Embryonic facial prominence (tissue), 1 donor: ENCODE data around the gene AMOTL1.

Source experiments
- DNase-seq: peaks from one replicate; pipeline ENCODE4 v3.0.0-alpha.2; 2016; ENCODE audit errors: extremely low spot score

AMOTL1 gene

GRCh38 chr11:94741022-94741679 lies 27.0 kb upstream of the AMOTL1 start:
- no peak for DNase-seq

- DNase-seq: no peak
These were observed 25.5 kb upstream of the AMOTL1 start for GRCh38 chr11:94742665-94743064.

- no peak for DNase-seq
These were observed 21.4 kb upstream of the AMOTL1 start for GRCh38 chr11:94746721-94747120.

- DNase-seq: no peak
These were observed 21.0 kb upstream of the AMOTL1 start for GRCh38 chr11:94747146-94747545.

- no peak for DNase-seq
These were observed 20.5 kb upstream of the AMOTL1 start for GRCh38 chr11:94747601-94748041.

GRCh38 chr11:94749369-94749768 lies 18.8 kb upstream of the AMOTL1 start:
- DNase-seq: no peak

- DNase-seq: no peak
These were observed 17.6 kb upstream of the AMOTL1 start for GRCh38 chr11:94750319-94751217.

GRCh38 chr11:94751218-94751609 lies 16.9 kb upstream of the AMOTL1 start:
- no peak for DNase-seq

GRCh38 chr11:94751786-94752185 lies 16.4 kb upstream of the AMOTL1 start:
- DNase-seq: no peak

- no peak for DNase-seq
These were observed 14.5 kb upstream of the AMOTL1 start for GRCh38 chr11:94753630-94754029.

- DNase-seq: no peak
These were observed 13.8 kb upstream of the AMOTL1 start for GRCh38 chr11:94754335-94754734.

- no peak for DNase-seq
These were observed 13.3 kb upstream of the AMOTL1 start for GRCh38 chr11:94754819-94755218.

- DNase-seq: no peak
These were observed 12.7 kb upstream of the AMOTL1 start for GRCh38 chr11:94755494-94755893.

GRCh38 chr11:94757037-94757735 lies 11.0 kb upstream of the AMOTL1 start:
- no peak for DNase-seq

GRCh38 chr11:94758666-94759065 lies 9.5 kb upstream of the AMOTL1 start:
- DNase-seq: no peak

GRCh38 chr11:94759522-94759921 lies 8.6 kb upstream of the AMOTL1 start:
- DNase-seq: no peak

GRCh38 chr11:94760296-94760695 lies 7.9 kb upstream of the AMOTL1 start:
- no peak for DNase-seq

GRCh38 chr11:94762208-94762607 lies 5.9 kb upstream of the AMOTL1 start:
- DNase-seq: no peak

GRCh38 chr11:94762995-94763394 lies 5.2 kb upstream of the AMOTL1 start:
- DNase-seq: no peak

GRCh38 chr11:94766713-94767206 lies 1.4 kb upstream of the AMOTL1 start:
- no peak for DNase-seq

- DNase-seq: no peak
These were observed 865 bp upstream of the AMOTL1 start for GRCh38 chr11:94767291-94767690.
